ENCODE data around the gene SLCO3A1. TPM values are rescaled to one million over a fixed set of nuclear protein-coding genes. Genes with fewer than 3 reads are reported as not detected.

The SLCO3A1 gene
- total RNA-seq, 1 experiment from 2014 or later: 9.1 TPM

- TF ChIP-seq ZNF532 (CRISPR knock-in tag; IDR thresholded peaks at IDR 0.05; ENCODE audit: borderline replicate concordance): no peak
These were observed 43.0 kb downstream of the SLCO3A1 start (continued) for GRCh38 chr15:91896341-91897055.

- Mint-ChIP-seq H3K9me3 (peaks cover 16% of the 10 kb centered on the region), H3K4me3 (no peak overlapping the region), H3K27me3 (ENCODE audit: low read depth) (no peaks in the 10 kb centered on the region; the same call in 1 of the 2 replicates), H3K4me1 (peaks cover 32% of the 10 kb centered on the region), H3K36me3 (no peaks in the 10 kb centered on the region), H3K27ac (no peak overlapping the region)
- TF ChIP-seq NFYB (CRISPR knock-in tag; conservative IDR thresholded peaks at IDR 0.05; ENCODE audit: low read depth) (no peak), E2F4 (CRISPR knock-in tag; IDR thresholded peaks at IDR 0.05; ENCODE audit: borderline replicate concordance, low read depth) (no peak), NFATC4 (CRISPR knock-in tag; IDR thresholded peaks at IDR 0.05) (no peak), SMAD4 (CRISPR knock-in tag; IDR thresholded peaks at IDR 0.05) (no peak), TEAD1 (CRISPR knock-in tag; IDR thresholded peaks at IDR 0.05) (no peak), NR2C2 (CRISPR knock-in tag; IDR thresholded peaks at IDR 0.05) (no peak), PRRX2 (CRISPR knock-in tag; IDR thresholded peaks at IDR 0.05) (no peak), TP53 (CRISPR knock-in tag; IDR thresholded peaks at IDR 0.05) (no peak), E2F5 (CRISPR knock-in tag; IDR thresholded peaks at IDR 0.05) (no peak), ESRRA (CRISPR knock-in tag; IDR thresholded peaks at IDR 0.05; ENCODE audit: borderline replicate concordance) (no peak), HMGA2 (CRISPR knock-in tag; IDR thresholded peaks at IDR 0.05) (no peak), ZNF671 (CRISPR knock-in tag; IDR thresholded peaks at IDR 0.05) (no peak), ZMAT4 (CRISPR knock-in tag; IDR thresholded peaks at IDR 0.05) (no peak), MYBL2 (CRISPR knock-in tag; IDR thresholded peaks at IDR 0.05) (no peak)
- ChIA-PET POLR2A (no interaction called here), CTCF (no interaction called here)
- no peak for ATAC-seq
- no peak for DNase-seq (ENCODE audit: low spot score)
These were observed 44.3 kb downstream of the SLCO3A1 start for GRCh38 chr15:91897585-91898372.

- DNase-seq (ENCODE audit: low spot score): no peak
- H3K27me3 Mint-ChIP-seq (ENCODE audit: low read depth): no peaks in the 10 kb centered on the region; the same call in 1 of the 2 replicates
- H3K4me3 Mint-ChIP-seq: no peak overlapping the region
- ATAC-seq: no peak
- H3K9me3 Mint-ChIP-seq: peaks cover 11% of the 10 kb centered on the region
- ChIA-PET POLR2A (no interaction called here), CTCF (no interaction called here)
- no peak overlapping the region for H3K27ac Mint-ChIP-seq
- H3K4me1 Mint-ChIP-seq: peaks cover 35% of the 10 kb centered on the region
- no peaks in the 10 kb centered on the region for H3K36me3 Mint-ChIP-seq
- no peak for TF ChIP-seq ATF6 (CRISPR knock-in tag; IDR thresholded peaks at IDR 0.05)
- TF ChIP-seq, protein P1, sequence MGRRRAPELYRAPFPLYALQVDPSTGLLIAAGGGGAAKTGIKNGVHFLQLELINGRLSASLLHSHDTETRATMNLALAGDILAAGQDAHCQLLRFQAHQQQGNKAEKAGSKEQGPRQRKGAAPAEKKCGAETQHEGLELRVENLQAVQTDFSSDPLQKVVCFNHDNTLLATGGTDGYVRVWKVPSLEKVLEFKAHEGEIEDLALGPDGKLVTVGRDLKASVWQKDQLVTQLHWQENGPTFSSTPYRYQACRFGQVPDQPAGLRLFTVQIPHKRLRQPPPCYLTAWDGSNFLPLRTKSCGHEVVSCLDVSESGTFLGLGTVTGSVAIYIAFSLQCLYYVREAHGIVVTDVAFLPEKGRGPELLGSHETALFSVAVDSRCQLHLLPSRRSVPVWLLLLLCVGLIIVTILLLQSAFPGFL (CRISPR knock-in tag; IDR thresholded peaks at IDR 0.05; ENCODE audit: borderline replicate concordance): no peak
- TF ChIP-seq CREM (CRISPR knock-in tag; IDR thresholded peaks at IDR 0.05): no peak
- TF ChIP-seq NR2C2 (CRISPR knock-in tag; IDR thresholded peaks at IDR 0.05): no peak
- TF ChIP-seq CTCF (IDR thresholded peaks at IDR 0.05): no peak
These were observed 45.3 kb downstream of the SLCO3A1 start for GRCh38 chr15:91898843-91899242.
